GM21381 (cell line): ENCODE measurements around the gene ALG14.
"Not testable (repeated sequence)": the region's sequence is repeated elsewhere in the genome, so short reads cannot be mapped to it uniquely, and the experiment has no call there.

Experiments used
- ATAC-seq: cut with Tn5 transposase; IDR thresholded peaks from one replicate; pipeline ENCODE4 v1.9.1; 2021; ENCODE audit warnings: mild to moderate bottlenecking, moderate library complexity; ENCODE audit not compliant: unreplicated experiment

Gene ALG14, protein sequence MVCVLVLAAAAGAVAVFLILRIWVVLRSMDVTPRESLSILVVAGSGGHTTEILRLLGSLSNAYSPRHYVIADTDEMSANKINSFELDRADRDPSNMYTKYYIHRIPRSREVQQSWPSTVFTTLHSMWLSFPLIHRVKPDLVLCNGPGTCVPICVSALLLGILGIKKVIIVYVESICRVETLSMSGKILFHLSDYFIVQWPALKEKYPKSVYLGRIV

DNA sequence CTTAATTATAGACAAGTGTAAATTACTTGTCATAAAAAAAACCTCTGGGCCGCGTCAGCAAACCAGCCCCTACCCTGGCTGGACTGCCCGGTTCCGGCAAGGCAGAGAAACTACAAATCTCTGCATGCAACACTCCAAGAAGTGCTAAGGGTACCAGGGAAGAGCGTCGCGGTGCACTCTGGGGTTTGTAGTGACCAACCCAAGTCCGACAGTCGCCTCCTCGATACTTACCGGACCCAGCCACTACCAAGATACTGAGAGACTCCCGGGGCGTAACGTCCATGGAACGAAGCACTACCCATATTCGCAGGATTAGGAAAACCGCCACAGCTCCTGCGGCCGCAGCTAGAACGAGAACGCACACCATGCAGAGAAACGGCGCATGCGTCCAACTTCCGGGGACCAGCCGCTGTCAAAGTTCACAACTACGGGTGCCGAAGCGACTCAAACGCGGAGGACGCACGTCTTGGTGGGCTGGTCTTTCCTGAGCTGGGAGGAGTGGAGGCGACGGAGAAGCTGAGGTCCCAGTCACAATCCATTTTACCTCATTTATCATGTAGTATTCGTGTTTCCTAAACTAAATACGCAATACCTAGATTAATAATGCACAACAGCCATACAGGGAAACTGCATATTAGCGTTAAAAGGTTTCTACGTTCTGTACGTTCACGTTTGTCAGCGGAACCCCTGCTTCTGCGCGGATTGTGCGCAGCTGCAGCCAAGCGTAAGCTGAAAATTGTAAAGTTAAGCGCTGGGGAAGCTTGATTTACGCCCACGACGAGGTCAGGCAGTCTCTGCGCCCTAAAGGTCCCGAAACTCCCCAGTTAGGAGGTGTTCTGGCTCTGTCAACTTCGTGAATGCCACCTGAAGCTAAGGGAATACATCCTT lies at the start of gene ALG14:
Gene ALG14 (minus strand): TSS at position 420 of the 888 bp plus-strand sequence. CDS start 53 bp downstream, at position 367.
- peak; percentile 98 for ATAC-seq

DNA sequence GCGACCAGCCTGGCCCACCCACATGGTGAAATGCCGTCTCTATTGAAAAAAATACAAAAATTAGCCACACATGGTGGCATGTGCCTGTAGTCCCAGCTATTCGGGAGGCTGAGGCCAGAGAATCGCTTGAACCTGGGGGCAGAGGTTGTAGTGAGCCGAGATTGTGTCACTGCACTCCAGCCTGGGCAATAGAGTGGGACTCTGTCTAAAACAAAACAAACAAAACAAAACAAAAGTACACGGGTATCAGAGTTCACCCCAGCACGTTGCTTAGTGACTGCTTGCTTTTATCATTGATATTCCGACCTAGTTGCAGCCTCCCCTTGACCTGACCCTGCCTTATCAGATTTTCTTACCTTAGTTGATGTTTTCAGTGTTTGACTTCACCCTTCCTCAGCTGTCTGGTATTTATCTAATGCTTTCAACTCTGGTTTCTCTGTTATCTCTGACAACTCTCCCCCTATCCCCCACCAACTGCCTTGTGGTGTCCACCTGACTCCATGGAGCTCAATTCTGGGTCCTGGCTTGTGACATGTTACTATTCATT lies 49.5 kb upstream of the ALG14 start:
- no peak for ATAC-seq

DNA sequence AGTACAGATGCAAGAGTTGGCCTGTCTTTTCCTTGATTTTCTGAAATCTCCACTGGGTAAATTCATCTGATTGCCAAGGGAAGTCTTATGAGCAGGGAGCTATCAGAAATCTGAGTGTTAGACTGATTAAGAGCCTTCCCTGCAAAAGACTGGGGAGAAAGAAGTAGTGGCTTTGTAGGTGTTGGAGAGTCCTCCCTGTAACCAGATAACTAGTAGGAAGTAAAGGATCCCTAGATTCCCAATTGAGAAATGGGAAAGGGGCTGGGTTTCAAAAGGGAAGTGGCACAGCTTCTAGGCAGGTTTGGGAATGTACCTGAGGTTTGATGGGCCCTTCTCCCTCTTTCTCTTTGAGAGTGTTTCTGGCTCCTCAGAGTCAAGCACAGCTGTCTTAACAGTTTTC lies 46.5 kb upstream of the ALG14 start:
- no peak for ATAC-seq

DNA sequence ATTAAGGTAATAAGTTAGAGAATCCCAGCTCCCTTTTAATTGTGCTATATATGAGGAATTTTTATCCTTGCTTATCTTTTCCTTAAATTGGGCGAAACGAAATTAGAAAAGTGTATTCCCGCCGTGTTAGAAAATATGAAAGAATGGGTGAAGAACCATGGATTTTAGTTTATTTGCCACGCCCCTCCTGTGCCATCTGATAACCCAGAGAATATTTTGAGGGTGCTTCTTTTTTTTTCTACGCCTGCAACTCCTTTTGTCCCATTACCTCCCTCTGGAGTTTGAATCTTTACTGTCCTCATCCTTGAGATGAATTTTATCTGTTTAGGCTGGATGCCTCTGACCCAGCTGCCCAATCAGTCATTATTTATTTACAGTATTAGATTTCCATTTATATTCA lies 46.0 kb upstream of the ALG14 start:
- ATAC-seq, result no peak

DNA sequence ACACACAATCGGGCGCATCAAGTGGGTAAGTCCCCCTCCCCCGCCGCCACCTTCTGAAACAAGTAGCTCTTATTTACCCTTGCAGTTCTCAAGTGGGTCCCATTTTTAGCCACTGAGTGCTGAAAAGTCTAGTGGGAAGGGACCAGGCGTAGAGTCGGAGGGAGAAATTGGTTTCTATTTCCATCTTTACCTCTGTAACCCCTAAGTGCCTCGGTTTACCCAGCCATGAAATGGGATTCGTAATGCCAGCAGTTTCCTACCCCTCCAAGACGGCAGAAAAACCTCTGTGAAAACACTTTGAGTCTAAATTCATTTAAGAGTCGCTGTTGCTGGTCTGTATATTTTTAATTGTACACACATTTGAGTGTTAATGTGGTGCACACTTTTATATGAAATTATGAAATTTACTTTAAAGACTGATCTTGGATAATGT lies 45.3 kb upstream of the ALG14 start:
- ATAC-seq, result no peak

DNA sequence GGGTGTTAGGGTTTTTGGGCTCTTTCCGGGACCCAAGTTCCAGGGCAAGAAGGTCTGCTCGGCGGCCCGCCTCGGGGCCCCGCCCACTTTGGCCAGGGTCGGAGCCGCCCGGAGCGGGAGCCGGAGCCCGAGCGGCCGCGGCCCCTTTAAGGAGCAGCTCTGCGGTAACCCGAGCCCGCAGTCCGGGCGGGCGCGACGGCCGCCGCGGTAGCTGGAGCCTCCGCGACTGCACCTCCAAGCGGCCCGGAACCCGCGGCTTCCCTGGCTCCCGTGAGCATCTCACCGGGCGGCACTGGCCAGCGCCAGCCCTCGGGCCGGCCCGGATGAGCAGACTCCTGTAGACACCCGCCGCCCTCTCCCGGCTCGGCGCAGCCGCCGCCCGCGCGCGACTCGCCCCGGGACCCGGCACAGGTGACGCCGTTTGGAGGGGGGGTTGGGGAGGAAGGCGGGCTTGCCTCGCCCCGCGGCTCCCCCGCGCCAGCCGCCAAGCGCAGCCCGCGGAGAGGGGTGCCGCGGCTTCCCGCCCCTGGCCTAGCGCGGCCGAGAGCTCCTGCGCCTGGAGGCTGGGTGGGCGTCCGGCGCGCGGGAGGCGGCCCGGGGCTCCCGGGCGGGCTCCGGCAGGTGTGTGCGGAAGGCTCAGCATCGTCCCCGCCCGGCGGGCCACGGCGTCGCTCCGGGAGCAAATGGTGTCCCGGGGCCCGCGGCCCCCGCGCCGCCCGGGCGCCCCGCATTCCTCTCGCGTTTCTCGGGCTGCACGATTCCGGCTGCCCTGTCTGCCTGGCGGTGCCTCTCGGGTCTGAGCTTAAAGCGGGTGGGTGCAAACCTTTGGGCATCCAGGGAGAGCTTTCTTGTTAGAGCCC lies 44.7 kb upstream of the ALG14 start, which contains the start of gene TLCD4:
Gene TLCD4 (plus strand): TSS at position 149 of the 860 bp plus-strand sequence. CDS start 26,547 bp downstream, outside the sequence.
- peak; percentile 60 for ATAC-seq

DNA sequence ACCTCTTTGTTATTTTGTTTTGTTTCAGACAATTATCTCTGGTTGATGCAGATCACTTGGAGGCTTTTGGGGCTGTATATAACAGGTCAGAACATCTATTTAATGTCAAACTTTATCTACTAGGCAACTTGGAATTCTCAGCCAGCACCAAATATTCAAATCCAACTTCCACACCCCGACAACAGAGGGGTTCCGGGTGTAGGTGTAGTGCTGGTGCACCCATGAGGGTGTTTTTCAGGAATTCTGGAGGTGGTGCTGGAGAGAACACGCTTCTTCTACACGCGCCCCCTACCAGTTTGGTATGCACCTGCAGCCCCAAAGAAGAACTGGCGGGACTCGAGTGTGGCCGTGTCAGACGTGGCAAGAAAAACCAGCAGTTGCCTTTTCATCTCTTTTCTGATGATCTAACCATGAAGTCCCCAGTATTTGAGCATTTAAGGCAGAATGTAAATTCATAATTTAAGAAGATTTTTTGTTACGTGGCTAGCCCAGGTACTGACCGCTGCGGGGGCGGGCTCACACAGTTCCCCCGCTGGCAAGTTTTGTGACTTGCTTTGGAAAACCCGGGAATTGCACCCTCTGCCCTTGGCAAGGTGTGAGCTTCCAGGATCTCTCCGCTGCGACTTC lies 43.9 kb upstream of the ALG14 start:
- peak; percentile 67 for ATAC-seq

DNA sequence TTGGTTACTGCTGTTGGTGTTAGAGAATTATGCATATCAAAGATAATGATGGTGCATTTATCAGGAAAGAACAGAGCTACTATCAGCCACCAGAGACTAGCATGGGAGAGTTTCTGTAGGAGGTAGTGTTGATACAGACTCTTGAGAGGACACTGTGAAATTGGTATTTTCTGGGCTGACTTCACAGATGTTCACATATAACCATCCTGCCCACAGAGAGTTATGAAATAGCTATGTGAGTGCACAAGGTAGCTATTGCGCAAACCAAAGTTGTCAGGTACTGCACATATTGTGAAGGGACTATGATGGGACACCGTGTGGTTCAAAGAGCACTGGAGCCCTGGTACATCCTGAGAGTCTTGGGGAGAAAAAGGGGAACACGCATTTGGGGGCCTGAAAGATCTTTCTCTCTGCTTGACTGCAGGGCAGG lies 43.0 kb upstream of the ALG14 start:
- ATAC-seq, result no peak

DNA sequence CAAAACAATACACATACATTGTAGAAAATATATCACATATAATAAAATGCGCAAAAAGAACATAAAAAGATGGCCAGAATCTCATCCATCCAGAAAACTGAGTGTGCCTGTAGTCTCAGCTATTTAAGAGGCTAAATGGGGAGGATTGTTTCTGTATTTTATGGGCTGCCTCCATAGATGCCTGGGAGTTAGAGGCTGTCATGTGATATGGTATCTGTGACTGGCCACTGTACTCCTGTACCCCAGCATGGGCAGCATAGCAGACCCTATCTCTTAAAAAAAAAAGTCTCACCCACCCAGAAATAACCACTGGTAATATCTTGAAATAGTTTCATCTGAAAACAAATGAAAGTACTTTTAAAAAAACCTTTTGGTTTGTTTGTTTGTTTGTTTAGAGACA lies 40.9 kb upstream of the ALG14 start:
- ATAC-seq, result no peak

DNA sequence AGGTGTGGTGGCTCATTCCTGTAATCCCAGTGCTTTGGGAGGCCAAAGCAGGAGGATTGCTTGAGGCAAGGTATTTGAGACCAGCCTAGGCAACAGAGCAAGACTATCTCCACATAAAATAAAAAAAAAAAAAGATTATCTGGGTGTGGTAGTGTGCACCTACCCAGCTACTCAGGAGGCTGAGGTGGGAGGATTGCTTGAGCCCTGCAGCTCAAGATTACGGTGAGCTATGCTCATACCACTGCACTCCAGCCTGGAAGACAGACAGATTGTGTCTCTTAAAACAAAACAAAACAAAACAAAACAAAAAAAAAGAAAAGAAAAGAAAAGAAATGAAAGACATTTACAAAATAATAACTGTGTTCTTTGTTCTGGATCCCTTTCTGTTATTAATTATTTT lies 38.3 kb upstream of the ALG14 start:
- ATAC-seq, result no peak

DNA sequence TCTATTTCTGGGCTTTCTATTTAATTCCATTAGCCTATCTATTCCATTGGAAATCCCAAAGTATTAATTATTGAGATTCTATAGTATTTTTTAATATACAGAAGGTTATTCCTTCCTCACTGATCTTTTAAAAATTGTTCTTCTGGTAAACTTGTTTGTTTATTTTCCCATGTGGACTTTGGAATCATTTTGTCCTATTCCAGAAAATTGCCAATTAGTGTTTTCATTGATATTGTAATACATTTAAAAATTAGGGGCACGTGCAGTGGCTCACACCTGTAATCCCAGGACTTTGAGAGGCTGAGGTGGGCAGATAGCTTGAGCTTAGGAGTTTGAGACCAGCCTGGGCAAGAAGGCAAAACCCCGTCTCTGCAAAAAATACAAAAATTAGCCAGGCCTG lies 36.0 kb upstream of the ALG14 start:
- ATAC-seq, result no peak

DNA sequence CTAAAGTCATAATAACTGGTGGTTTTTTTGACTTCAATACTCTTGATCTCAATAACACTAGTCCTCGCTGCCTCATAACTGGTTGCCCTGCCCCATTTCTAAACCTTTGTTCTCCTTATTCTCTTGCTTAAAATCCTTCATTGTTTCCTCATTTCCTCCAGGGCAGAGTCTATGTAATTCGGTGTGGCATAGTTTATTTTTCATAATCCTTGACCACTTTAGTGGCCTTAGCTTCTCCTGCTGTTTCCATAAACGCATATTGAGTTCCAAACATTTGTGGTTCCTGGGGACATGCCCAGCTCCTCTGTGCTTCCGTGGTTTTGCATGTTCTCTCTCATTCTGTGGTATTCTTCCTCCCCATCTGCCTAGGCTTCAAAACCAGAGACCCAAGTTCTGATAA lies 25.4 kb upstream of the ALG14 start:
- ATAC-seq, result no peak

DNA sequence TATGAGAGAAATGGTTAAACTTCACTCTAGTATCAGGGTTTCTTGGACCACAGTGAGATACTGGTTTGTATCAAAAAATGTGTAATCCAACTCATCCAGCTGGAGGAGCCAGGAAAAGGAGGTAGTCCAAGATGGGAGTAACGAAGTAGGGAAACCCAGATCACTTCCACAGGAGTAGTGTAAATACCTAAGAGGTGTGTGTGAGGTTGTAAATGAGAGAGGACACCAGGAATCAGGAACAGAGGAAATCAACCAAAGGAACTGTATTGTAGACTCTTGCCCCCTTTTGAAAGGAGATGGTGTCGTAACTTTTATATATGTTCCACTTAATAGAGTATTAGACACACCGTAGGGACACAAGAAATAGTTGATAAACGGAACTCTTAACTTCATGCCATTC lies 24.7 kb upstream of the ALG14 start:
- no peak for ATAC-seq

DNA sequence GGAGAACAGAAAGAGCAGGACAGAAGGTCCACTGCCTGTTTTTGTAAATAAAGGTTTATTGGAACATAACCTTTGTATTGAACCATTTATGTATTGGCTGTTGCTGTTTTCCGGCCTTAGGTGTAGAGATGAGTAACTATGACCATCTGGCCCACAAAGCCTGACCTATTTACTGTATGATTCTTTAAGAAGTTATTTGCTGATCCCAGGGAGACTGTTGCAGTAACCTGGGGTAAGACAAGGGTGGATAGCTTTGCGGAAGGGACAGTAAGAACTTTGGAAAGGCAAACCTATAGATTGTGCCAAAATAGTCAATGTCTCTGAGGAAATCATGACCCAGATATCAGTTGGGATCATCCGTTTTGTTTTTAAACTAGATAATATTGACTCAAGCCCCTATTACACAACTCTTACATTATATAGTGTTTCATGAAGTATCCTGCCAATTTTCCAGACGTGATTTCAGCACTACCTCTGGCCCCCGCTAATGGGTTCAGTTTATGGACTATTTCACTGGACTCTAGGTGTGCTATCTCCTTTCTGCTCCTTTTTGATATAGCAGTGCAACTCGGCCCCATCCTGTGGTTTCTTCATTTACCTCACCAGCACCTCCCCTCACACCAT lies 23.6 kb upstream of the ALG14 start:
- peak; percentile 17 for ATAC-seq

DNA sequence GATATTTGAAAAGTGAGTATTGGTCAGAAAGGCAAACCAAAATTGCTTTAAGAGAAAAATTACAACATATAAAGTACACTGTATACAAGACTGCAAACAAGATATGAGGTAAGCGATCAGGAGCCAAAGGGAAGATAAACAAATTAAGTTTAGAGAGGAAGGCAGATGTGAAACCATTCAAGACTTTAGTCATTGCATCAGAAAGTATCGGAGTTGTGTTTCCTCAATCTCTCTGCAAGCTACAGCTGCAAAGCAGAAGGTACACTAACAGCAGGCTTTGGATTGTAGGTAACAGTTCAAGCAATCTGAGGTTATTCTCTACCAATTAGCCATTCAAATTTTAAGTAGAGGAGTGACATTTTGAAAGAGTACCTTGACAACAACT lies 23.1 kb upstream of the ALG14 start:
- peak; percentile 83 for ATAC-seq

DNA sequence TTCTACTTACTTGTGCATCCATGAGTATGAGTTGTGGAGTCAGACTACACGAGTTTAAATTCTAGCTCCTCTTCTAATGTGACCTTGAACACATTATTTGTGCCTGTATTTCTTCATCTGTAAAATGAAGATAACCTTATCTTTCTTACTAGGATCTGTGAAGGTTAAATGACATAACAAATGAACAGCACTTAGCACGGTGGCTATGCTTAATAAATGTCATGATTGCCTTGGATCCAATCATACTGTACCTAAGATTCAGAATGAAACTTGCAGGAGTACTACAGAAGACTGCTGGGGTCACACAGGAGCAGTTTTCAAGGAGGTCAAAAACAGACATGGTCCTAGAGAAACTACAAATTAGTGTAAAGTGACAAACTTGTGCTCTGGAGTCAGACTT lies 22.2 kb upstream of the ALG14 start:
- ATAC-seq, result no peak

DNA sequence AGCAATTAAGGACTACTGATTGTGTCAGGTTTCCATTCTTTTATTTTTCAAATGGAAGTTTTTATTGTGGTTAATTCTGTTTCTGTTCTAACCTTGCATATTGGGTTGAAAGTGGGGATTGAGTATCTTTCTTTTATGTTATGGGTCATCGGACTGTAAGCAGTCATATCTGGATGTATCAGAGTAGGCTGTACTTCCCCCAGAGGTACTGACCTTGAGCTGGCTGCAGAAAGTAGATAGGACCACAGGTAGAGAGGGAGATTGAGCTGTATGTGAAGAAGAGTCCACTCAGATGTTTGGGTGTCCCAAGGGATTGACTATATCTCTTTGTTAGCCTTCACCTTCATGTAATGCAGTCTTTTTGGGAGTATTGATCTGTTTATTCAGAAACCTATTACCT lies 20.5 kb upstream of the ALG14 start:
- no peak for ATAC-seq

DNA sequence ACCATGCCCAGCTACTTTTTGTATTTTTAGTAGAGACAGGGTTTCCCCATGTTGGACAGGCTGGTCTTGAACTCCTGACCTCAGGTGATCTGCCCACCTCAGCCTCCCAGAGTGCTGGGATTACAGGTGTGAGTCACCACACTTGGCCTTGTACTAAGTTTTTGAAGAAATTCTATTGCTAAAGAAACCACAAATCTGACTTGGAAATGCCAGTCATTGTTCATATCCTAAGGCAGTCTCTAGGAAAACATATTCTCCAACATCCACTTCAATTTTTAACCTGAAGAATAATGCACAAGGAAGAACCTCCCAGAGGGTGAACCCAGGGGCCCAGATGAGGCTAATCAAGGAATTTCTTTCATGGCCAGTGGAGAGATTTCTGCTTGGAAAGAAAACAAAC lies 20.1 kb upstream of the ALG14 start:
- ATAC-seq, result not testable (repeated sequence)

DNA sequence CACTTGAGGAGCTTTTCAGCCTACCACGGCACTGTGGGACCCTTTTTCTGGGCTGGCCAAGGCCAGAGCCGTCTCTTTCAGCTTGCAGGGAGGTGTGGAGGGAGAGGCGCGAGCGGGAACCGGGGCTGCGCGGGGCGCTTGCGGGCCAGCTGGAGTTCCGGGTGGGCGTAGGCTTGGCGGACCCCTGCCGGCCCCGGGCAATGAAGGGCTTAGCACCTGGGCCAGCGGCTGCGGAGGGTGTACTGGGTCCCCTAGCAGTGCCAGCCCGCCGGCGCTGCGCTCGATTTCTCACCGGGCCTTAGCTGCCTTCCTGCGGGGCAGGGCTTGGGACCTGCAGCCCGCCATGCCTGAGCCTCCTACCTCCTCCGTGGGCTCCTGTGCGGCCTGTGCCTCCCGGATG lies 18.5 kb upstream of the ALG14 start:
- not testable (repeated sequence) for ATAC-seq

DNA sequence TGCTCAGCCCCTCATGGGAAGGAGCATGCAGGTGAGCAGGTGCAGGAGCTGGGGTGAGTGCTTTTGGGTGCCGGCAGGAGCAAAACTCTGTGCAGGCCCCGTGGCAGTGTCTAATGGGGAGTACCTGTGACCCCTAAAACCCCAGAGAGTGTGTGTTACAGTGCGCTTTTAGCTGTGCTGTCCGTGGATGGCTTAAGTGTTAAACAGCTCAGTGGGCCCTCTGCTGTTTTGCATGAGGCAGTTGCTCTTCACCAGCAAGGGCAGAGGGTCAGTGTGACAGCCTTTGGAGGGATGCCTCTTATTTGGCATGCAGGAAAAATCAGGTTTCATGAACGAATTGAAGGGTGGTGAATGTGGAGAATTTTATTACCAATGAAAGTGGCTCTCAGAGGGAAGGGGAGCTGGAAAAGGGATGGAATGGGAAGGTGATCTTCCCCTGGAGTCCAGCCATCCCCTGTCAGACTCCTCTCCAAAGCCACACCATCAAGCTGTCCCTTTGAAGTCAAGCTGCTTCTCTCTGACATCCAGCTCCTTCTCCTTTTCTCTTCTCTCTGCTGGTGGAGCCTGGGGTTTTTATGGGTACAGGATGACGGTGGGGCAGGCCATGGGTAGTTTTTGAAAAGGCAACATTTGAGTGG lies 17.0 kb upstream of the ALG14 start:
- no peak for ATAC-seq
